Ishikawa (cell line): ENCODE results near the gene DTX1.

ENCODE experiments used
- CEBPB ChIP-seq: IDR thresholded peaks from 2 replicates; pipeline ENCODE4 v1.6.1; 2012
- CREB1 ChIP-seq: IDR thresholded peaks from 2 replicates; pipeline ENCODE4 v1.6.1; 2012; ENCODE audit warnings: low read depth
- EGR1 ChIP-seq: IDR thresholded peaks from 2 replicates; pipeline ENCODE4 v1.6.1; 2012
- EP300 ChIP-seq: IDR thresholded peaks from 2 replicates; pipeline ENCODE4 v1.6.1; 2012; ENCODE audit warnings: borderline replicate concordance
- FOXM1 ChIP-seq: IDR thresholded peaks from 2 replicates; pipeline ENCODE4 v1.6.1; 2012; ENCODE audit warnings: low read depth, borderline replicate concordance
- MAX ChIP-seq: IDR thresholded peaks from 2 replicates; pipeline ENCODE4 v1.6.1; 2012
- NFIC ChIP-seq: IDR thresholded peaks from 2 replicates; pipeline ENCODE4 v1.6.1; 2012
- RAD21 ChIP-seq: IDR thresholded peaks from 2 replicates; pipeline ENCODE4 v1.6.1; 2012; ENCODE audit warnings: low read depth
- TAF1 ChIP-seq: IDR thresholded peaks from 2 replicates; pipeline ENCODE4 v1.6.1; 2012; ENCODE audit warnings: low read depth, mild to moderate bottlenecking
- TEAD4 ChIP-seq: IDR thresholded peaks from 2 replicates; pipeline ENCODE4 v1.6.1; 2012
- YY1 ChIP-seq: IDR thresholded peaks from 2 replicates; pipeline ENCODE4 v1.6.1; 2012; ENCODE audit warnings: low read depth
- TF ChIP-seq, protein P1 (sequence below): IDR thresholded peaks from 2 replicates; pipeline ENCODE4 v1.6.1; 2012; ENCODE audit warnings: low read depth, mild to moderate bottlenecking

GRCh38 chr12:113116875-113117274 lies 60.3 kb downstream of the DTX1 start:
- TF ChIP-seq EP300: no peak
- TF ChIP-seq FOXM1: no peak
- TF ChIP-seq RAD21: no peak
- TF ChIP-seq MAX: 0 out of 2 replicates have a peak, but pooled peaks have one; percentile 21
- TF ChIP-seq NFIC: no peak
- TF ChIP-seq, protein P1, sequence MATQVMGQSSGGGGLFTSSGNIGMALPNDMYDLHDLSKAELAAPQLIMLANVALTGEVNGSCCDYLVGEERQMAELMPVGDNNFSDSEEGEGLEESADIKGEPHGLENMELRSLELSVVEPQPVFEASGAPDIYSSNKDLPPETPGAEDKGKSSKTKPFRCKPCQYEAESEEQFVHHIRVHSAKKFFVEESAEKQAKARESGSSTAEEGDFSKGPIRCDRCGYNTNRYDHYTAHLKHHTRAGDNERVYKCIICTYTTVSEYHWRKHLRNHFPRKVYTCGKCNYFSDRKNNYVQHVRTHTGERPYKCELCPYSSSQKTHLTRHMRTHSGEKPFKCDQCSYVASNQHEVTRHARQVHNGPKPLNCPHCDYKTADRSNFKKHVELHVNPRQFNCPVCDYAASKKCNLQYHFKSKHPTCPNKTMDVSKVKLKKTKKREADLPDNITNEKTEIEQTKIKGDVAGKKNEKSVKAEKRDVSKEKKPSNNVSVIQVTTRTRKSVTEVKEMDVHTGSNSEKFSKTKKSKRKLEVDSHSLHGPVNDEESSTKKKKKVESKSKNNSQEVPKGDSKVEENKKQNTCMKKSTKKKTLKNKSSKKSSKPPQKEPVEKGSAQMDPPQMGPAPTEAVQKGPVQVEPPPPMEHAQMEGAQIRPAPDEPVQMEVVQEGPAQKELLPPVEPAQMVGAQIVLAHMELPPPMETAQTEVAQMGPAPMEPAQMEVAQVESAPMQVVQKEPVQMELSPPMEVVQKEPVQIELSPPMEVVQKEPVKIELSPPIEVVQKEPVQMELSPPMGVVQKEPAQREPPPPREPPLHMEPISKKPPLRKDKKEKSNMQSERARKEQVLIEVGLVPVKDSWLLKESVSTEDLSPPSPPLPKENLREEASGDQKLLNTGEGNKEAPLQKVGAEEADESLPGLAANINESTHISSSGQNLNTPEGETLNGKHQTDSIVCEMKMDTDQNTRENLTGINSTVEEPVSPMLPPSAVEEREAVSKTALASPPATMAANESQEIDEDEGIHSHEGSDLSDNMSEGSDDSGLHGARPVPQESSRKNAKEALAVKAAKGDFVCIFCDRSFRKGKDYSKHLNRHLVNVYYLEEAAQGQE: no peak
- TF ChIP-seq CEBPB: no peak
- TF ChIP-seq TAF1: no peak
- no peak for TF ChIP-seq TEAD4
- no peak for TF ChIP-seq EGR1
- TF ChIP-seq CREB1: no peak
- TF ChIP-seq YY1: no peak
